Measurements from ENCODE around the gene GSTM3. TPM values are rescaled to one million over a fixed set of nuclear protein-coding genes. Genes with fewer than 3 reads are reported as not detected.
"Not testable (repeated sequence)": the region's sequence is repeated elsewhere in the genome, so short reads cannot be mapped to it uniquely, and the experiment has no call there.

The GSTM3 gene
- total RNA-seq, 1 donor from 2014 or later = 113 TPM

GRCh38 chr1:109749221-109749620 lies 8.4 kb upstream of the GSTM3 start:
- intact Hi-C loops (cut with micrococcal nuclease) = no loop called here
- DNase-seq (no peak), ATAC-seq (peak; percentile 48)

GRCh38 chr1:109748311-109748710 lies 7.5 kb upstream of the GSTM3 start:
- intact Hi-C loops (cut with micrococcal nuclease); ATAC-seq; DNase-seq: not testable (repeated sequence)

- peak; percentile 99 for ATAC-seq
- intact Hi-C loops (cut with micrococcal nuclease) = no loop called here
- peak; percentile 91 for DNase-seq
Observed at GRCh38 chr1:109739738-109740614, 862 bp downstream of the GSTM3 start.

- intact Hi-C loops (cut with micrococcal nuclease) = no loop called here
- DNase-seq (no peak), ATAC-seq (no peak)
Observed at GRCh38 chr1:109733236-109733870, 7.5 kb downstream of the GSTM3 start.

GRCh38 chr1:109732390-109732881 lies 8.4 kb downstream of the GSTM3 start:
- intact Hi-C loops (cut with micrococcal nuclease) = no loop called here
- DNase-seq = no peak
- no peak for ATAC-seq

- no peak for DNase-seq
- intact Hi-C loops (cut with micrococcal nuclease) = no loop called here
- no peak for ATAC-seq
Observed at GRCh38 chr1:109730666-109731065, 10.2 kb downstream of the GSTM3 start.

GRCh38 chr1:109728870-109729269 lies 12.0 kb downstream of the GSTM3 start:
- ATAC-seq (no peak), DNase-seq (no peak)
- intact Hi-C loops (cut with micrococcal nuclease) = no loop called here

GRCh38 chr1:109726728-109727373 lies 14.0 kb downstream of the GSTM3 start:
- ATAC-seq (no peak), DNase-seq (no peak)
- intact Hi-C loops (cut with micrococcal nuclease) = no loop called here

GRCh38 chr1:109726007-109726406 lies 14.8 kb downstream of the GSTM3 start:
- ATAC-seq (no peak), DNase-seq (no peak)
- intact Hi-C loops (cut with micrococcal nuclease) = no loop called here

- DNase-seq (no peak), ATAC-seq (no peak)
- intact Hi-C loops (cut with micrococcal nuclease) = no loop called here
Observed at GRCh38 chr1:109725510-109725909, 15.3 kb downstream of the GSTM3 start.

GRCh38 chr1:109724933-109725332 lies 15.9 kb downstream of the GSTM3 start:
- intact Hi-C loops (cut with micrococcal nuclease) = no loop called here
- no peak for DNase-seq
- no peak for ATAC-seq

GRCh38 chr1:109722908-109723691 lies 17.7 kb downstream of the GSTM3 start:
- no peak for ATAC-seq
- intact Hi-C loops (cut with micrococcal nuclease) = no loop called here
- no peak for DNase-seq

GRCh38 chr1:109721971-109722370 lies 18.9 kb downstream of the GSTM3 start:
- intact Hi-C loops (cut with micrococcal nuclease) = no loop called here
- no peak for ATAC-seq
- no peak for DNase-seq

GRCh38 chr1:109721042-109721441 lies 19.8 kb downstream of the GSTM3 start:
- ATAC-seq (no peak), DNase-seq (no peak)
- intact Hi-C loops (cut with micrococcal nuclease) = no loop called here

- intact Hi-C loops (cut with micrococcal nuclease) = no loop called here
- no peak for ATAC-seq
- no peak for DNase-seq
Observed at GRCh38 chr1:109719337-109719837, 21.5 kb downstream of the GSTM3 start.

GRCh38 chr1:109718495-109718894 lies 22.3 kb downstream of the GSTM3 start:
- intact Hi-C loops (cut with micrococcal nuclease) = no loop called here
- peak; percentile 60 for ATAC-seq
- DNase-seq = no peak

- intact Hi-C loops (cut with micrococcal nuclease) = no loop called here
- no peak for DNase-seq
- ATAC-seq = no peak
Observed at GRCh38 chr1:109717729-109718128, 23.1 kb downstream of the GSTM3 start.

- DNase-seq (no peak), ATAC-seq (peak; percentile 59)
- intact Hi-C loops (cut with micrococcal nuclease) = no loop called here
Observed at GRCh38 chr1:109716570-109717090, 24.2 kb downstream of the GSTM3 start.

GRCh38 chr1:109716121-109716520 lies 24.7 kb downstream of the GSTM3 start:
- intact Hi-C loops (cut with micrococcal nuclease) = no loop called here
- DNase-seq = no peak
- ATAC-seq = peak; percentile 31
